K562 (cell line): ENCODE results near the gene PAQR6. TPM values are rescaled to one million over a fixed set of nuclear protein-coding genes. Genes with fewer than 3 reads are reported as not detected.

Experiments
- CAMTA2 ChIP-seq: fragments of 250-450 bp; sonication (Bioruptor Pico); conservative IDR thresholded peaks from 2 replicates; pipeline ENCODE4 v1.5.1; 2022
- CCNT2 ChIP-seq: IDR thresholded peaks from 2 replicates; pipeline ENCODE4 v1.6.1; 2011; ENCODE audit warnings: borderline replicate concordance, low read depth, mild to moderate bottlenecking, moderate library complexity, mixed read lengths, low read length; ENCODE audit not compliant: insufficient read length; ENCODE audit errors: extremely low read depth
- CSDE1 ChIP-seq, 2 experiments: fragments of 450-650 bp; IDR thresholded peaks; 2 replicates each; pipeline ENCODE4 v1.6.1; 2016; ENCODE audit warnings: mild to moderate bottlenecking in 1 of 2
- DIDO1 ChIP-seq: fragments of 450-650 bp; IDR thresholded peaks from 2 replicates; pipeline ENCODE4 v1.6.1; 2016; ENCODE audit warnings: low read depth, missing biosample characterization, missing genetic modification characterization
- FIP1L1 ChIP-seq: fragments of 200-400 bp; formaldehyde crosslinking; IDR thresholded peaks from 2 replicates; pipeline ENCODE4 v1.6.1; 2018; ENCODE audit warnings: mild to moderate bottlenecking, low read depth, low read length; ENCODE audit not compliant: poor library complexity, severe bottlenecking
- GTF2E2 ChIP-seq: fragments of 200-800 bp; sonication (Bioruptor generic); IDR thresholded peaks from 2 replicates; pipeline ENCODE4 v1.6.1; 2016; ENCODE audit warnings: missing genetic modification characterization, missing compliant biosample characterization
- MEIS2 ChIP-seq: fragments of 450-650 bp; IDR thresholded peaks from 2 replicates; pipeline ENCODE4 v1.6.1; 2014; ENCODE audit warnings: mild to moderate bottlenecking; ENCODE audit not compliant: partially characterized antibody
- MTF1 ChIP-seq: fragments of 250-450 bp; sonication (Bioruptor Pico); IDR thresholded peaks from 2 replicates; pipeline ENCODE4 v1.9.0; 2021; ENCODE audit warnings: moderate library complexity, mild to moderate bottlenecking, inconsistent platforms, borderline replicate concordance
- NFXL1 ChIP-seq: fragments of 450-650 bp; formaldehyde crosslinking; IDR thresholded peaks from 2 replicates; pipeline ENCODE4 v1.4.0; 2021; ENCODE audit warnings: mild to moderate bottlenecking
- NR2C2 ChIP-seq, 2 experiments: fragments of 200-800 bp in 1 of 2; sonication (Bioruptor generic) in 1 of 2; sonication (generic) in 1 of 2; formaldehyde crosslinking in 1 of 2; IDR thresholded peaks; 2 replicates each; pipeline versions ENCODE4 v1.6.1 to v1.8.0; 2016 to 2022; ENCODE audit warnings: mild to moderate bottlenecking in 1 of 2, missing compliant biosample characterization in 1 of 2, missing genetic modification characterization in 1 of 2, missing genetic modification reagents in 1 of 2
- NR3C1 ChIP-seq: sonication (generic); formaldehyde crosslinking; IDR thresholded peaks from 2 replicates; pipeline ENCODE4 v1.8.1; 2022; ENCODE audit warnings: missing genetic modification reagents
- SAP30 ChIP-seq: fragments of 200-600 bp; sonication (generic); IDR thresholded peaks from 2 replicates; pipeline ENCODE4 v1.6.1; 2012; ENCODE audit warnings: borderline replicate concordance, low read depth, mild to moderate bottlenecking, moderate library complexity, low read length, control low read depth, inconsistent platforms; ENCODE audit not compliant: insufficient read depth, poor library complexity, severe bottlenecking
- SMARCB1 ChIP-seq: IDR thresholded peaks from 2 replicates; pipeline ENCODE4 v1.6.1; 2011; ENCODE audit warnings: improper control_type of control experiment, low read depth; ENCODE audit not compliant: insufficient read length
- SREBF1 ChIP-seq: fragments of 150-350 bp; IDR thresholded peaks from 2 replicates; pipeline ENCODE4 v1.6.1; 2014; ENCODE audit warnings: antibody characterized with exemption, low read depth, low read length, borderline replicate concordance
- STAG1 ChIP-seq: sonication (generic); formaldehyde crosslinking; IDR thresholded peaks from 2 replicates; pipeline ENCODE4 v1.5.0; 2020; ENCODE audit warnings: missing genetic modification reagents, borderline replicate concordance
- THAP12 ChIP-seq: fragments of 250-450 bp; sonication (Bioruptor Pico); IDR thresholded peaks from 2 replicates; pipeline ENCODE4 v1.9.0; 2021; ENCODE audit warnings: mild to moderate bottlenecking, inconsistent platforms
- THRAP3 ChIP-seq: fragments of 450-650 bp; IDR thresholded peaks from 2 replicates; pipeline ENCODE4 v1.6.1; 2016; ENCODE audit warnings: mild to moderate bottlenecking, inconsistent platforms, borderline replicate concordance
- TSC22D4 ChIP-seq: fragments of 450-650 bp; IDR thresholded peaks from 2 replicates; pipeline ENCODE4 v1.6.1; 2016; ENCODE audit warnings: missing genetic modification characterization, missing biosample characterization, control low read depth
- U2AF2 ChIP-seq: fragments of 200-400 bp; formaldehyde crosslinking; optimal IDR thresholded peaks from 2 replicates; pipeline ENCODE3; 2017; ENCODE audit warnings: low read depth, mild to moderate bottlenecking, low read length
- UBTF ChIP-seq, 2 experiments: IDR thresholded peaks; 2 replicates each; pipeline ENCODE4 v1.6.1; 2012; ENCODE audit warnings: improper control_type of control experiment in 2 of 2, low read depth in 2 of 2, low read length in 2 of 2, borderline replicate concordance in 1 of 2
- YBX1 ChIP-seq: fragments of 450-650 bp; IDR thresholded peaks from 2 replicates; pipeline ENCODE4 v1.7.1; 2016; ENCODE audit warnings: mild to moderate bottlenecking
- ZNF282 ChIP-seq: sonication (generic); formaldehyde crosslinking; IDR thresholded peaks from 2 replicates; pipeline ENCODE4 v1.8.1; 2023; ENCODE audit warnings: missing genetic modification reagents
- ZNF766 ChIP-seq: fragments of 200-800 bp; sonication (Bioruptor generic); conservative IDR thresholded peaks from 2 replicates; pipeline ENCODE4 v1.6.1; 2016; ENCODE audit warnings: missing genetic modification characterization, missing compliant biosample characterization
- ZNF778 ChIP-seq: fragments of 450-650 bp; formaldehyde crosslinking; IDR thresholded peaks from 2 replicates; pipeline ENCODE4 v1.4.0; 2020; ENCODE audit warnings: mild to moderate bottlenecking, moderate library complexity
- ZNF780A ChIP-seq: fragments of 250-450 bp; sonication (Bioruptor Pico); IDR thresholded peaks from 2 replicates; pipeline ENCODE4 v1.5.0; 2021; ENCODE audit warnings: mild to moderate bottlenecking
- polyA plus RNA-seq, 8 experiments: library from polyadenylated mRNA; depleted of rRNA in 4 of 8; stranded (reverse) in 5 of 8; unstranded in 3 of 8; fragments of >200 nt; fragmentation: Nextera tagmentation in 2 of 8; fragmentation: Illumina TruSeq in 1 of 8; extraction: Ambion mirVana in 2 of 8; extraction: Trizol in 1 of 8; gene quantifications; 2 replicates each; pipeline versions ENCODE4 v1.2.1 to v1.2.3, GENCODE V29; 2011 to 2014; ENCODE audit warnings: inconsistent platforms in 1 of 8, missing spikeins in 1 of 8
- total RNA-seq, 7 experiments: library from RNA; depleted of rRNA in 6 of 7; stranded (reverse); fragments of >200 nt in 6 of 7; fragmentation: Illumina TruSeq in 2 of 7; extraction: Trizol in 2 of 7; gene quantifications; 2 replicates each; pipeline versions ENCODE4 v1.2.1 to v1.2.3, GENCODE V29; 2011 to 2021; ENCODE audit warnings: low replicate concordance in 1 of 7

Gene PAQR6
- total and polyA plus RNA-seq, 9 of the 15 experiments (the other 6 are each of a cell fraction or from before 2014, with no cell fraction given), result 0.07 to 1.8 (median 0.62) TPM

- TF ChIP-seq THAP12 (CRISPR knock-in tag) (peak; percentile 82), YBX1 (no peak), NFXL1 (no peak), DIDO1 (tag) (peak; percentile 96), ZNF778 (CRISPR knock-in tag) (no peak), ZNF282 (CRISPR knock-in tag) (no peak), SMARCB1 (no peak), U2AF2 (no peak), THRAP3 (no peak), CSDE1 (IDR thresholded peaks at IDR 0.05) (no peak), CCNT2 (peak; percentile 73), ZNF766 (CRISPR knock-in tag) (no peak), SREBF1 (no peak), CAMTA2 (CRISPR knock-in tag) (no peak), MTF1 (no peak), UBTF (IDR thresholded peaks at IDR 0.05; ENCODE audit: borderline replicate concordance in 1 of 2, low read depth in 2 of 2, low read length in 2 of 2) (peak in 1 of 2 experiments; percentile 42; a peak in 1 of 4 replicates), TSC22D4 (no peak), ZNF780A (no peak), STAG1 (CRISPR knock-in tag) (no peak), MEIS2 (no peak), GTF2E2 (tag) (peak; percentile 84; the same call in 1 of the 2 replicates), FIP1L1 (peak; percentile 80), NR2C2 (CRISPR knock-in tag; IDR thresholded peaks at IDR 0.05) (peak; percentile 89), NR2C2 (tag; IDR thresholded peaks at IDR 0.05) (peak; percentile 83), SAP30 (no peak), NR3C1 (no peak)
Observed at GRCh38 chr1:156282479-156283222, 34.8 kb upstream of the PAQR6 start, which contains the start of gene SMG5 (continued).
